ENCODE measurements around the gene CYP27B1. TPM values are rescaled to one million over a fixed set of nuclear protein-coding genes. Genes with fewer than 3 reads are reported as not detected.

The CYP27B1 gene
- total and polyA plus RNA-seq, 4 donors, result 0.05 to 1.6 (median 0.17) TPM

- TF ChIP-seq, protein P1, sequence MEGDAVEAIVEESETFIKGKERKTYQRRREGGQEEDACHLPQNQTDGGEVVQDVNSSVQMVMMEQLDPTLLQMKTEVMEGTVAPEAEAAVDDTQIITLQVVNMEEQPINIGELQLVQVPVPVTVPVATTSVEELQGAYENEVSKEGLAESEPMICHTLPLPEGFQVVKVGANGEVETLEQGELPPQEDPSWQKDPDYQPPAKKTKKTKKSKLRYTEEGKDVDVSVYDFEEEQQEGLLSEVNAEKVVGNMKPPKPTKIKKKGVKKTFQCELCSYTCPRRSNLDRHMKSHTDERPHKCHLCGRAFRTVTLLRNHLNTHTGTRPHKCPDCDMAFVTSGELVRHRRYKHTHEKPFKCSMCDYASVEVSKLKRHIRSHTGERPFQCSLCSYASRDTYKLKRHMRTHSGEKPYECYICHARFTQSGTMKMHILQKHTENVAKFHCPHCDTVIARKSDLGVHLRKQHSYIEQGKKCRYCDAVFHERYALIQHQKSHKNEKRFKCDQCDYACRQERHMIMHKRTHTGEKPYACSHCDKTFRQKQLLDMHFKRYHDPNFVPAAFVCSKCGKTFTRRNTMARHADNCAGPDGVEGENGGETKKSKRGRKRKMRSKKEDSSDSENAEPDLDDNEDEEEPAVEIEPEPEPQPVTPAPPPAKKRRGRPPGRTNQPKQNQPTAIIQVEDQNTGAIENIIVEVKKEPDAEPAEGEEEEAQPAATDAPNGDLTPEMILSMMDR (IDR thresholded peaks at IDR 0.05; ENCODE audit: low read depth, low read length, missing input control), result no peak
- no peak for TF ChIP-seq NR2F2 (IDR thresholded peaks at IDR 0.05)
- no peak for TF ChIP-seq GABPA (IDR thresholded peaks at IDR 0.05 in 1 of 2, conservative IDR thresholded peaks at IDR 0.05 in 1 of 2)
- TF ChIP-seq YY1 (IDR thresholded peaks at IDR 0.05), result no peak
- TF ChIP-seq RXRA (IDR thresholded peaks at IDR 0.05), result no peak
- TF ChIP-seq ZBTB33 (IDR thresholded peaks at IDR 0.05), result no peak
- TF ChIP-seq FOXA2 (IDR thresholded peaks at IDR 0.05), result no peak
These were observed 12.9 kb upstream of the CYP27B1 start (continued) for GRCh38 chr12:57779736-57780135.

DNA sequence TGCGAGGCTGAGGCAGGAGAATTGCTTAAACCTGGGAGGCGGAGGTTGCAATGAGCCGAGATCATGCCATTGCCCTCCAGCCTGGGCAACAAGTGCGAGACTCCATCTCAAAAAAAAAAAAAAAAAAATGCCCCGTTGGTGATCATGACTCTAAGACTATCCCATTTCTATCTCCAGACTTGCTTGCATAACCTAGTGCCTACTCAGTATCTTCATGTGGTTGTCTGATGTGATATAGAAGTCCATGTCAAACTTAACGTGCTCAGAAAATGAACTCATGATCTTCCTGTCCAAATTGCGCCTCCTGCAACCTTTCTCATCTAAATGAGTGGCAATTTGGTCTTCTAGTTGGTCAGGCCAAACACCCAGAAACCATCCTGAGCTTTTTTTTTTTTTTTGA is 11.0 kb upstream of the CYP27B1 start:
- H3K9ac ChIP-seq (ENCODE audit: low read depth in 1 of 2, low read length in 2 of 2), result no peak overlapping the region
- peaks cover 0 to 9% (median 5%) of the 10 kb centered on the region in 4 donors for H3K4me1 ChIP-seq (ENCODE audit: control insufficient read depth in 4 of 4, insufficient read depth in 4 of 4, low read length in 3 of 4)
- H3K4me3 ChIP-seq (ENCODE audit: low read depth in 1 of 3, low read length in 3 of 3), result no peak overlapping the region
- no peak for TF ChIP-seq HNF4A (conservative IDR thresholded peaks at IDR 0.05)
- TF ChIP-seq MAX (IDR thresholded peaks at IDR 0.05), result no peak
- no peak for TF ChIP-seq FOXA2 (IDR thresholded peaks at IDR 0.05)
- no peak for TF ChIP-seq YY1 (IDR thresholded peaks at IDR 0.05)
- no peak for TF ChIP-seq RAD21 (IDR thresholded peaks at IDR 0.05)
- no peak for TF ChIP-seq REST (IDR thresholded peaks at IDR 0.05)
- TF ChIP-seq FOXA1 (IDR thresholded peaks at IDR 0.05), result no peak
- TF ChIP-seq ATF3 (IDR thresholded peaks at IDR 0.05), result no peak
- no peak for TF ChIP-seq JUND (IDR thresholded peaks at IDR 0.05)
- TF ChIP-seq EGR1 (IDR thresholded peaks at IDR 0.05; ENCODE audit: low read depth in 2 of 2), result no peak
- TF ChIP-seq, protein P1 (IDR thresholded peaks at IDR 0.05; ENCODE audit: low read depth, low read length, missing input control), result no peak
- no peak for TF ChIP-seq RXRA (IDR thresholded peaks at IDR 0.05)
- TF ChIP-seq NR2F2 (IDR thresholded peaks at IDR 0.05), result no peak
- no peak for TF ChIP-seq SP1 (IDR thresholded peaks at IDR 0.05)
- TF ChIP-seq GABPA (IDR thresholded peaks at IDR 0.05 in 1 of 2, conservative IDR thresholded peaks at IDR 0.05 in 1 of 2), result no peak
- no peak for TF ChIP-seq TAF1 (conservative IDR thresholded peaks at IDR 0.05)
- TF ChIP-seq HNF4G (IDR thresholded peaks at IDR 0.05), result no peak
- no peaks in the 10 kb centered on the region for H3K27me3 ChIP-seq (ENCODE audit: control insufficient read depth in 4 of 4, insufficient read depth in 4 of 4, low read length in 3 of 4)
- DNase-seq (ENCODE audit: low spot score), result no peak
- H3K36me3 ChIP-seq (ENCODE audit: control insufficient read depth in 4 of 4, insufficient read depth in 3 of 4, low read depth in 1 of 4, low read length in 3 of 4), result peaks cover 0 to 3% (median 0%) of the 10 kb centered on the region in 4 donors
- no peaks in the 10 kb centered on the region for H3K9me3 ChIP-seq (ENCODE audit: control insufficient read depth in 4 of 4, low read length in 3 of 4)
- no peak overlapping the region for H3K27ac ChIP-seq (ENCODE audit: low read depth in 1 of 2, low read length in 2 of 2)
- 98% methylated on average over 7 of the region's 7 CpGs for WGBS

Measured in liver (tissue), 9 donors.